ENCODE results near the gene GAL3ST1. TPM values are rescaled to one million over a fixed set of nuclear protein-coding genes. Genes with fewer than 3 reads are reported as not detected.
A peak's percentile ranks its signal among the peaks of the same experiment; 100 is the strongest.
"Not testable (repeated sequence)": the region's sequence is repeated elsewhere in the genome, so short reads cannot be mapped to it uniquely, and the experiment has no call there.

Gene GAL3ST1
- total RNA-seq, 1 donor from 2014 or later: not detected

GRCh38 chr22:30606455-30607299 lies 32.2 kb upstream of the GAL3ST1 start, which contains the start of gene TCN2:
TCN2 (plus strand) TSS chr22:30607174; CDS start chr22:30607332, 158 bp downstream.
- H3K36me3 Mint-ChIP-seq (ENCODE audit: low read depth): no peaks in the 10 kb centered on the region
- H3K4me1 Mint-ChIP-seq (ENCODE audit: low read depth): peaks cover 40% of the 10 kb centered on the region
- peak within 1 kb of the TSS; percentile 81 for H3K4me3 Mint-ChIP-seq (ENCODE audit: low read depth)
- H3K27ac Mint-ChIP-seq: peak within 1 kb of the TSS; percentile 80
- no peaks in the 10 kb centered on the region for H3K9me3 Mint-ChIP-seq
- intact Hi-C loops (cut with micrococcal nuclease): loop anchor here (1.0 to 5.0 kb wide), 2 partner anchors 14 to 41 kb away; no protein-coding TSS in a partner anchor
- peaks cover 3% of the 10 kb centered on the region for H3K27me3 Mint-ChIP-seq (ENCODE audit: low read depth)
- DNase-seq (ENCODE audit: low spot score): peak; percentile 12

GRCh38 chr22:30605449-30606110 lies 31.1 kb upstream of the GAL3ST1 start:
- no peaks in the 10 kb centered on the region for H3K9me3 Mint-ChIP-seq
- H3K4me3 Mint-ChIP-seq (ENCODE audit: low read depth): no peak overlapping the region
- intact Hi-C loops (cut with micrococcal nuclease): loop anchor here (5.0 kb wide), 1 partner anchor 42 kb away; no protein-coding TSS in a partner anchor
- DNase-seq (ENCODE audit: low spot score): peak; percentile 29
- H3K27me3 Mint-ChIP-seq (ENCODE audit: low read depth): peaks cover 9% of the 10 kb centered on the region
- no peaks in the 10 kb centered on the region for H3K36me3 Mint-ChIP-seq (ENCODE audit: low read depth)
- peaks cover 40% of the 10 kb centered on the region for H3K4me1 Mint-ChIP-seq (ENCODE audit: low read depth)
- H3K27ac Mint-ChIP-seq: no peak overlapping the region

- no peak overlapping the region for H3K27ac Mint-ChIP-seq
- no peaks in the 10 kb centered on the region for H3K9me3 Mint-ChIP-seq
- H3K4me3 Mint-ChIP-seq (ENCODE audit: low read depth): no peak overlapping the region
- peaks cover 9% of the 10 kb centered on the region for H3K27me3 Mint-ChIP-seq (ENCODE audit: low read depth)
- no peak for DNase-seq (ENCODE audit: low spot score)
- H3K4me1 Mint-ChIP-seq (ENCODE audit: low read depth): peaks cover 37% of the 10 kb centered on the region
- intact Hi-C loops (cut with micrococcal nuclease): loop anchor here (5.0 kb wide), 1 partner anchor 43 kb away; no protein-coding TSS in a partner anchor
- no peaks in the 10 kb centered on the region for H3K36me3 Mint-ChIP-seq (ENCODE audit: low read depth)
Observed at GRCh38 chr22:30604723-30605122, 30.3 kb upstream of the GAL3ST1 start.

GRCh38 chr22:30603801-30604200 lies 29.3 kb upstream of the GAL3ST1 start:
- DNase-seq (ENCODE audit: low spot score): no peak
- intact Hi-C loops (cut with micrococcal nuclease): no loop called here
- no peak overlapping the region for H3K4me3 Mint-ChIP-seq (ENCODE audit: low read depth)
- H3K27ac Mint-ChIP-seq: no peak overlapping the region
- H3K4me1 Mint-ChIP-seq (ENCODE audit: low read depth): peaks cover 29% of the 10 kb centered on the region
- no peaks in the 10 kb centered on the region for H3K9me3 Mint-ChIP-seq
- H3K36me3 Mint-ChIP-seq (ENCODE audit: low read depth): no peaks in the 10 kb centered on the region
- peaks cover 9% of the 10 kb centered on the region for H3K27me3 Mint-ChIP-seq (ENCODE audit: low read depth)

- Mint-ChIP-seq H3K27ac (no peak overlapping the region), H3K27me3 (ENCODE audit: low read depth) (peaks cover 11% of the 10 kb centered on the region), H3K9me3 (no peaks in the 10 kb centered on the region), H3K4me3 (ENCODE audit: low read depth) (no peak overlapping the region), H3K36me3 (ENCODE audit: low read depth) (no peaks in the 10 kb centered on the region), H3K4me1 (ENCODE audit: low read depth) (peaks cover 13% of the 10 kb centered on the region)
- intact Hi-C loops (cut with micrococcal nuclease): no loop called here
- no peak for DNase-seq (ENCODE audit: low spot score)
Observed at GRCh38 chr22:30602049-30602448, 27.6 kb upstream of the GAL3ST1 start.

GRCh38 chr22:30601464-30601863 lies 27.0 kb upstream of the GAL3ST1 start:
- H3K9me3 Mint-ChIP-seq: no peaks in the 10 kb centered on the region

GRCh38 chr22:30600921-30601320 lies 26.5 kb upstream of the GAL3ST1 start:
- DNase-seq (ENCODE audit: low spot score): no peak
- Mint-ChIP-seq H3K27ac (no peak overlapping the region), H3K36me3 (ENCODE audit: low read depth) (no peaks in the 10 kb centered on the region), H3K9me3 (no peaks in the 10 kb centered on the region), H3K4me3 (ENCODE audit: low read depth) (no peak overlapping the region), H3K27me3 (ENCODE audit: low read depth) (peaks cover 9% of the 10 kb centered on the region), H3K4me1 (ENCODE audit: low read depth) (peaks cover 6% of the 10 kb centered on the region)
- intact Hi-C loops (cut with micrococcal nuclease): no loop called here

More at GRCh38 chr22:30601464-30601863, 27.0 kb upstream of the GAL3ST1 start:
- peaks cover 9% of the 10 kb centered on the region for H3K4me1 Mint-ChIP-seq (ENCODE audit: low read depth)
- H3K36me3 Mint-ChIP-seq (ENCODE audit: low read depth): no peaks in the 10 kb centered on the region
- H3K27ac Mint-ChIP-seq: no peak overlapping the region
- H3K27me3 Mint-ChIP-seq (ENCODE audit: low read depth): peaks cover 9% of the 10 kb centered on the region
- no peak overlapping the region for H3K4me3 Mint-ChIP-seq (ENCODE audit: low read depth)
- no peak for DNase-seq (ENCODE audit: low spot score)
- intact Hi-C loops (cut with micrococcal nuclease): no loop called here

- Mint-ChIP-seq H3K27ac (no peak overlapping the region), H3K4me1 (ENCODE audit: low read depth) (peaks cover 1% of the 10 kb centered on the region), H3K4me3 (ENCODE audit: low read depth) (no peak overlapping the region), H3K9me3 (no peaks in the 10 kb centered on the region), H3K36me3 (ENCODE audit: low read depth) (no peaks in the 10 kb centered on the region), H3K27me3 (ENCODE audit: low read depth) (peaks cover 11% of the 10 kb centered on the region)
- DNase-seq (ENCODE audit: low spot score): no peak
- intact Hi-C loops (cut with micrococcal nuclease): no loop called here
Observed at GRCh38 chr22:30598986-30599385, 24.5 kb upstream of the GAL3ST1 start.

- Mint-ChIP-seq H3K36me3 (ENCODE audit: low read depth) (no peaks in the 10 kb centered on the region), H3K9me3 (no peaks in the 10 kb centered on the region), H3K27ac (no peak overlapping the region), H3K4me3 (ENCODE audit: low read depth) (no peak overlapping the region), H3K27me3 (ENCODE audit: low read depth) (peaks cover 19% of the 10 kb centered on the region), H3K4me1 (ENCODE audit: low read depth) (no peaks in the 10 kb centered on the region)
- intact Hi-C loops (cut with micrococcal nuclease): no loop called here
- no peak for DNase-seq (ENCODE audit: low spot score)
Observed at GRCh38 chr22:30596886-30597285, 22.4 kb upstream of the GAL3ST1 start.

- no peaks in the 10 kb centered on the region for H3K36me3 Mint-ChIP-seq (ENCODE audit: low read depth)
- H3K27me3 Mint-ChIP-seq (ENCODE audit: low read depth): peaks cover 19% of the 10 kb centered on the region
- H3K9me3 Mint-ChIP-seq: no peaks in the 10 kb centered on the region
- H3K4me1 Mint-ChIP-seq (ENCODE audit: low read depth): no peaks in the 10 kb centered on the region
- no peak for DNase-seq (ENCODE audit: low spot score)
- H3K27ac Mint-ChIP-seq: no peak overlapping the region
- intact Hi-C loops (cut with micrococcal nuclease): no loop called here
- H3K4me3 Mint-ChIP-seq (ENCODE audit: low read depth): no peak overlapping the region
Observed at GRCh38 chr22:30596199-30596598, 21.7 kb upstream of the GAL3ST1 start.

GRCh38 chr22:30592360-30592713 lies 17.9 kb upstream of the GAL3ST1 start:
- not testable (repeated sequence) for H3K27ac Mint-ChIP-seq

GRCh38 chr22:30591588-30592359 lies 17.3 kb upstream of the GAL3ST1 start, which contains the start of gene PES1:
PES1 (minus strand) TSS chr22:30591910; CDS start chr22:30591833, 77 bp downstream.
- no peaks in the 10 kb centered on the region for H3K9me3 Mint-ChIP-seq
- H3K27me3 Mint-ChIP-seq (ENCODE audit: low read depth): peaks cover 12% of the 10 kb centered on the region
- peaks cover 14% of the 10 kb centered on the region for H3K4me1 Mint-ChIP-seq (ENCODE audit: low read depth)
- peaks cover 26% of the 10 kb centered on the region for H3K36me3 Mint-ChIP-seq (ENCODE audit: low read depth)
- no peak within 1 kb of the TSS for H3K4me3 Mint-ChIP-seq (ENCODE audit: low read depth)
- H3K27ac Mint-ChIP-seq: no peak within 1 kb of the TSS
- peak; percentile 93 for DNase-seq (ENCODE audit: low spot score)
- intact Hi-C loops (cut with micrococcal nuclease): loop anchor here (1.0 to 5.0 kb wide), 2 partner anchors 16 to 169 kb away; partner anchors contain the start of gene TCN2

More at GRCh38 chr22:30592360-30592713, 17.9 kb upstream of the GAL3ST1 start:
- Mint-ChIP-seq H3K27me3 (ENCODE audit: low read depth) (peaks cover 12% of the 10 kb centered on the region), H3K36me3 (ENCODE audit: low read depth) (peaks cover 21% of the 10 kb centered on the region), H3K4me1 (ENCODE audit: low read depth) (peaks cover 14% of the 10 kb centered on the region)
- DNase-seq (ENCODE audit: low spot score); H3K4me3 Mint-ChIP-seq (ENCODE audit: low read depth); H3K9me3 Mint-ChIP-seq: not testable (repeated sequence)
- intact Hi-C loops (cut with micrococcal nuclease): loop anchor here (1.0 to 5.0 kb wide), 2 partner anchors 15 to 170 kb away; partner anchors contain the start of gene TCN2

All from activated T-helper 2 cell treated with anti-CD3 and anti-CD28 coated beads, Interferon-gamma antibody, Interleukin-2, Interleukin-4, amounts not matched to agents 10 μg/mL and 5 μg/mL and 100 μg/mL, durations not matched to agents 14 hours and 24 hours and 36 hours (primary cell).